Ascending aorta (tissue), 2 donors: ENCODE results near the gene MCFD2. TPM values are rescaled to one million over a fixed set of nuclear protein-coding genes. Genes with fewer than 3 reads are reported as not detected.

Source experiments
- DNase-seq, 2 donors: peaks; one replicate each; pipeline ENCODE4 v3.0.0-alpha.2; 2019; ENCODE audit warnings: low spot score in 2 of 2
- H3K27ac ChIP-seq, 2 donors: fragments of 200-600 bp; sonication (generic); one replicate each; pipeline ENCODE4 v1.5.1; 2016 to 2017; ENCODE audit warnings: mild to moderate bottlenecking in 1 of 2
- H3K27me3 ChIP-seq: fragments of 200-600 bp; sonication (generic); one replicate; pipeline ENCODE4 v1.5.1; 2017
- H3K36me3 ChIP-seq, 2 donors: fragments of 200-600 bp; sonication (generic); one replicate each; pipeline ENCODE4 v1.5.1; 2016
- H3K4me1 ChIP-seq, 2 donors: fragments of 200-600 bp; sonication (generic); one replicate each; pipeline ENCODE4 v1.5.1; 2016 to 2017; ENCODE audit warnings: mild to moderate bottlenecking in 1 of 2
- H3K4me3 ChIP-seq, 2 donors: fragments of 200-600 bp; sonication (generic); one replicate each; pipeline ENCODE4 v1.5.1; 2016 to 2017; ENCODE audit warnings: mild to moderate bottlenecking in 1 of 2
- H3K9me3 ChIP-seq, 2 donors: fragments of 200-600 bp; sonication (generic); one replicate each; pipeline ENCODE4 v1.5.1; 2016
- CTCF ChIP-seq, 3 experiments: fragments of 200-600 bp in 2 of 3; fragments of 450-650 bp in 1 of 3; sonication (generic) in 2 of 3; IDR thresholded peaks; one replicate each; pipeline ENCODE4 v1.5.1; 2016 to 2019; ENCODE audit warnings: antibody characterized with exemption in 3 of 3, mild to moderate bottlenecking in 1 of 3, moderate library complexity in 1 of 3
- intact Hi-C: fragments of 100-400 bp; cut with DNase I; formaldehyde crosslinking; loops from one replicate; pipeline ENCODE4 v1.15.1; 2023
- total RNA-seq: library from RNA; depleted of rRNA; stranded (reverse); fragments of >200 nt; gene quantifications from one replicate; pipeline ENCODE4 v1.1.0, GENCODE V29; 2016

The MCFD2 gene
- total RNA-seq, 1 donor from 2014 or later: 171 TPM

- DNase-seq: no peak
- no peak for TF ChIP-seq CTCF (IDR thresholded peaks at IDR 0.05)
- Histone ChIP-seq H3K27ac (no peak overlapping the region), H3K4me1 (peaks cover 0 to 4% of the 10 kb centered on the region in 2 donors), H3K36me3 (no peaks in the 10 kb centered on the region), H3K9me3 (peaks cover 0 to 6% of the 10 kb centered on the region in 2 donors), H3K4me3 (no peak overlapping the region), H3K27me3 (no peaks in the 10 kb centered on the region)
- intact Hi-C loops: no loop called here
Measured at GRCh38 chr2:46921676-46922448, 6.3 kb upstream of the MCFD2 start.

GRCh38 chr2:46917628-46918027 is 2.0 kb upstream of the MCFD2 start:
- intact Hi-C loops: loop anchor here (2.0 to 5.0 kb wide), 4 partner anchors 53 to 405 kb away; no protein-coding TSS in a partner anchor
- no peak overlapping the region for H3K4me3 ChIP-seq
- no peaks in the 10 kb centered on the region for H3K9me3 ChIP-seq

GRCh38 chr2:46915811-46916630 is 415 bp upstream of the MCFD2 start:
- Histone ChIP-seq H3K36me3 (peaks cover 2 to 15% of the 10 kb centered on the region in 2 donors), H3K9me3 (no peaks in the 10 kb centered on the region), H3K27me3 (no peaks in the 10 kb centered on the region), H3K4me3 (peak overlapping the region; percentile 83 to 88), H3K27ac (peak overlapping the region; percentile 97 to 99), H3K4me1 (peaks cover 4 to 25% of the 10 kb centered on the region in 2 donors)
- no peak for TF ChIP-seq CTCF (IDR thresholded peaks at IDR 0.05)
- intact Hi-C loops: loop anchor here (2.0 to 5.0 kb wide), 5 partner anchors 55 to 406 kb away; no protein-coding TSS in a partner anchor
- DNase-seq: peak; percentile 86 to 98

More at GRCh38 chr2:46917628-46918027, 2.0 kb upstream of the MCFD2 start:
- Histone ChIP-seq H3K27ac (no peak overlapping the region), H3K4me1 (peaks cover 4 to 25% of the 10 kb centered on the region in 2 donors), H3K27me3 (no peaks in the 10 kb centered on the region), H3K36me3 (peaks cover 0 to 5% of the 10 kb centered on the region in 2 donors)
- no peak for TF ChIP-seq CTCF (IDR thresholded peaks at IDR 0.05)
- no peak for DNase-seq

- intact Hi-C loops: loop anchor here (2.0 to 5.0 kb wide), 4 partner anchors 70 to 408 kb away; no protein-coding TSS in a partner anchor
Measured at GRCh38 chr2:46914578-46915230, 902 bp downstream of the MCFD2 start.

More at GRCh38 chr2:46914578-46915230, 902 bp downstream of the MCFD2 start:
- Histone ChIP-seq H3K27ac (peak overlapping the region; percentile 97 to 99), H3K36me3 (peaks cover 7 to 25% of the 10 kb centered on the region in 2 donors), H3K4me3 (peak overlapping the region; percentile 83 to 88), H3K4me1 (peaks cover 4 to 25% of the 10 kb centered on the region in 2 donors), H3K9me3 (no peaks in the 10 kb centered on the region), H3K27me3 (no peaks in the 10 kb centered on the region)
- no peak for DNase-seq
- TF ChIP-seq CTCF (IDR thresholded peaks at IDR 0.05): no peak
